VCaP (cell line): ENCODE measurements around the gene AGK.
"Not testable (repeated sequence)": the region's sequence is repeated elsewhere in the genome, so short reads cannot be mapped to it uniquely, and the experiment has no call there.

Source experiments
- H3K27ac ChIP-seq: fragments of 450-650 bp; 2 replicates; pipeline ENCODE4 v1.5.1; 2017
- CTCF ChIP-seq: fragments of 450-650 bp; conservative IDR thresholded peaks from 2 replicates; pipeline ENCODE4 v1.5.1; 2017; ENCODE audit warnings: mild to moderate bottlenecking, moderate library complexity

AGK gene

GRCh38 chr7:141575654-141576448 is 24.6 kb downstream of the AGK start:
- TF ChIP-seq CTCF: no peak
- no peak overlapping the region for H3K27ac ChIP-seq

GRCh38 chr7:141577043-141577839 is 26.0 kb downstream of the AGK start:
- no peak overlapping the region for H3K27ac ChIP-seq
- no peak for TF ChIP-seq CTCF

- H3K27ac ChIP-seq: not testable (repeated sequence)
These were observed 28.7 kb downstream of the AGK start for GRCh38 chr7:141579953-141580352.

- not testable (repeated sequence) for H3K27ac ChIP-seq
These were observed 30.9 kb downstream of the AGK start for GRCh38 chr7:141582063-141582462.

- TF ChIP-seq CTCF: no peak
- no peak overlapping the region for H3K27ac ChIP-seq
These were observed 33.7 kb downstream of the AGK start for GRCh38 chr7:141584935-141585334.

GRCh38 chr7:141585592-141586510 is 34.6 kb downstream of the AGK start:
- H3K27ac ChIP-seq: no peak overlapping the region
- no peak for TF ChIP-seq CTCF

- no peak overlapping the region for H3K27ac ChIP-seq
- TF ChIP-seq CTCF: no peak
These were observed 35.7 kb downstream of the AGK start for GRCh38 chr7:141586878-141587277.

- no peak overlapping the region for H3K27ac ChIP-seq
- no peak for TF ChIP-seq CTCF
These were observed 36.1 kb downstream of the AGK start for GRCh38 chr7:141587304-141587703.
